SHP77 treated with DMSO at 0.1 percent for 48 hours (cell line): Measurements from ENCODE around the gene IL31.

Experiments used
- DNase-seq: peaks from one replicate; lab custom pipeline; 2025; lab: John Stamatoyannopoulos, UW

IL31 gene

DNA sequence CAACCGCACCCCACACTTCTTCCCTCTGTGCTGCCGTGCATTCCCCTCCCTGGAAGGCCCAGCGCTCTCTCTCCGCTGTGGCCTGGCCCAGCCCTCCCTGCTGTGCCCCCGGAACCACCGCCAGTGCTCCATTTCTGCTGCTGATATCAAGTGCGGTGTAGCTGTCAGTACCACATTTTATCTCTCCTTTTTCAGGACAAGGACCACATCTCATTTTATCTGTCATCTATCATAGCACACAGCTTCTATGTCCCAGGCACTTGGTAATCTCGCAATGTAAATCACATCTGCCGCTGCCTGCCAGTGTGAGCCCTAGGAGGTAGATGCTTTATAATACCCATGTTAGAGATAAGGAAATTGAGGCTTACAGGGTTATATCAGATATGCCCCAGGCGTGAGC, 18.3 kb downstream of the IL31 start:
- DNase-seq: no peak

- DNase-seq: no peak
Observed at GRCh38 chr12:122152754-122153153, 21.3 kb downstream of the IL31 start.

- no peak for DNase-seq
Observed at GRCh38 chr12:122150127-122150681, 23.8 kb downstream of the IL31 start.

GRCh38 chr12:122148657-122149056, 25.4 kb downstream of the IL31 start:
- DNase-seq: no peak

DNA sequence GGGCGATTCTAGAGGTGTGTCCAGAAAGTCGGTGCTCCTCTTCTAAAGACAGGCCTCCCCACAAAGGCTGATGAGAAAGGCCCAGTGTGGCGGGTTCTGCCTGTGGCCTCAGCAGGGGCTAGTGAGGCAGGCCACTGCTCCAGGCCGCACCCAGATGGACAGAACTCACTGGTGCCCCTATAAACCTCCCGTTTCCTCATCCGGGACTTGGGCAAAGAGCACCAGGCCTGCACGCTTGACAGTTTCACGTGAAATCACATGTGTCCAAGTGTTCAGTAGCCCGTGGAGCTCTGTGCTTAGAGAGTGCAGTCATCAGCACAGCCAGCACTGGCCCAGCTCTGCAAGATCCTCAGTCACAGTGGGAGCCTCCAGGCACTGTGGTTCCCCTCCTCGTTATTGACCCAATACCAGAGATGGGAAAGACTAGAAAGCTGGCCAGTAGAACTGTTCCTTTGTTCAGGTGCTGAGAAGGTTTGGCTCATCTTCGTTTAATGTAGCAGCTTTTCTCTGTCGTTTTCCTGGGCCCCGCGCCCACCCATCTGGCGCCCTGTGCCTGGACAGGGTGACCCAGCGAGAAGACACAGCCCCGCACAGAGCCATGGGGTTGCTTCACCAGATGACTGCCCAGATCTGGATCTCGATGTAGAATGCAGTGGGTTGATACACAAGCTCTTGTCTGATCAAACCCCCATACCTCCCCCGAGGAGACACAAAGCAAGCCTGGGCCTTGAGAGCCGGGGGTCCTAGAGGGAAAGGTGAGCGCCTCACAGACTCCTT, 26.3 kb downstream of the IL31 start:
- DNase-seq: no peak

DNA sequence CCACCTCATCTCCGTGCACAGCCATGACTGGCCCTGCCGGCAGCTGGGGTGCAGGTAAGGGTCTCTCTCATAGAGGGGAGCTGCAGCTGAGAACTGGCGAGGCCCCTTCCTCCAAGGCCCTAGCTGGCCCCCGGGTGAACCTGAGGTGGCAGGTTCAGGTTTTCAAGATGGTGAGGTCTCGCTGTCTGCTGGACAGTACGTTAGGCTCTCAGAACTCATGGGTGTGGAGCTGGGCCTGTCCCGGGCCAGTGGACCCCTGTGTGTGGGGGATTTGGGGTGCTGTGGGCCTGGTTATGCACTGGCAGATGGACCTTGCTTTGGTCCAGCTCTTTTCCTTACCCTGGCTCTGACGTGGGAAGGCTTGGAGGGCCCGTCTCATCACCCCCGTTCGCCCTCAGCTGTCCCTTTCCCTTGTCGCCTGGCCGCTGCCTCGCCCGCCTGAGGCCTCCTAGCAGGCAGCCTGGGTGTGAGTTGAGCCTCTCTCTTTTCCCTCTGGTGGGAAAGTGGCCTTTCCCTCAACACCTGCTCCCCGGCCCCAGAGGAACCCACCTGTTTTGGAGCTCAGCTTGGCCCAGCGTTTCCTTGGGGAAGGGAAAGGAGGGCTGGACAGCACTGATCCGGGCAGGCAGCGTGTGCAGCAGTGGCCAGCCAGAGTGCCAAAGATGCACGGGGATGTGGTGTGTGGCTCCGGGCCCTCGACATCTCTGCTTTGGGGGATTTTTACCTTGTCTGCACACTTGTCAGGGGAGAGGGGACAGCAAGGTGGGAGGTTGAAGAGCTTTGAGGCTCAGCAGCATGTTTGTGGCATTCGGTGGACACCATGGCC, 28.3 kb downstream of the IL31 start:
- DNase-seq: no peak

- no peak for DNase-seq
Observed at GRCh38 chr12:122144885-122145284, 29.1 kb downstream of the IL31 start.

DNA sequence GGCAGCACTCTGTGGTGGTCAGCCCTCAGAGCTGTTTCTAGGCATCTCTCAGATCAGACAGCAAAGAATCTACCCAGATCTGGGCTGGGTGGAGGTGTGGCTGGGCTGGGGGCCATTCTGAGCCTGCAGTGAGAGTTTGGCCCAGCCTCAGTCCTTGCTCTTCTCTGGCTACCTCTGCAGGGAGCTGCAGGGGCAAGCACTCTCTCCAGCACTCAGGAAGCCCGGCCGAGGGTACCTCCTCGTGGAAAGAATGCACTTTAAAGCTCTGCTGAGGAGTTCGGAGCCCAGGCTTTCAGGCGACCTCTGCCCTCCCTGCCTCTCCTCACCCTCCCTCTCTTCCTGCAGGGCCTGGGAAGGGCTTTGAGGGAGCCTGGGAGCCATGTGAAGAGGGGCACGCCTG, 31.2 kb downstream of the IL31 start:
- no peak for DNase-seq

DNA sequence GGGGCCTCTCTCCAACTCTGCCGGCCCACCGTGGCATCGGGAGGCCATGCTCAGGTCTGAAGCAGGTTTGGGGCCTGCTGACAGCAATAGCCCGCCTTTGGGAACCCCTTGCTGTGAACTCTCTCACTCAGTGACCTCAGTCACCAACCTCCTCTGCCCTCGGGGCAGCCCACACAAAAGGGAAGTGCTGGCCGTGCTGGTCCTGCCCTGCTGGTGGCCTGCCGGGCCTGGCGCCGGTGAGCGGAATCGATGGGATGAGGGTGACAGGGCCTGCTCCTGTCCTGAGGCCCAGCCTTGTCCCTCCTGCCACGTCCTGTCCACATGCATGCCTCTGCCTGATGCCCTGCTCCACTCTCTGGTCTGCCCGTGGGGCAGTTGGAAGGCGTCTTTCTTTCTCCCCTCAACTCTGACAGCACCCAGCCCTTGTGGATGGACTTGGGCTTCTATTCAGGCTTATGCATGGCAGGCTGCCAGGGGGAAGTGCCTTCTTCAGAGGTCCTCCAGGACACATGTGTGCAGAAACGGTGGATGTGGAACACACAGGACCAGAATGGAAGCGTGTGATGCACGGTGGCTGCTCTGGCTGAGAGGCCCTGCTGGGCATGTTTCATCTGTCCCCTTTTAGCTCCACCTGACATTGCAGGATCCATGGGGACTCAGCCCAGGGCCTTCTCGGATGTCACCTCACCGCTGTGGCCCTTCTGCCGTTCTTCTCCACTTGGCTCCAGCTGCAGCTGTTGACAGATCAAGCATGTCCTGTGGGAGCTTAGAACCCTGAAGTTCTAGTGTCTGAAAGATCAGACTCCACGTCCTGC, 31.9 kb downstream of the IL31 start:
- no peak for DNase-seq

GRCh38 chr12:122140467-122141257, 33.4 kb downstream of the IL31 start:
- no peak for DNase-seq

DNA sequence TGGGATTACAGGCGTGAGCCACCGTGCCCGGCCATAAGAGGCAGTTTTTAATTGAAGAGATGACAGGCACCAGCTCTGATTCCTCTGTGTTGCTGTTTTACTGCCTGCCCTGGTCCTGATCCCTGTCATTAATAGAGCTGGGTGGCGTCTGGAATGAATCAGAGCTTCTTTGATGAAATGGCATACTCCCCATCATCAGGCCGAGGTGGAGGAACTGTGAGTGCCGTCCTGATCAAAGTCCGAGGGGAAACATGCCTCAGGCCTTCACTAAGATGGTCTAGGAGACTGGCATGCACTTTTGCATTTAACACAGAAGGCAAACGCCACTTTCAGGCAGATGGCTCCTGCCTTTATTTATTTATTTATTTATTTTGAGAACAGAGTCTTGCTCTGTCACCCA, 34.1 kb downstream of the IL31 start:
- no peak for DNase-seq

DNA sequence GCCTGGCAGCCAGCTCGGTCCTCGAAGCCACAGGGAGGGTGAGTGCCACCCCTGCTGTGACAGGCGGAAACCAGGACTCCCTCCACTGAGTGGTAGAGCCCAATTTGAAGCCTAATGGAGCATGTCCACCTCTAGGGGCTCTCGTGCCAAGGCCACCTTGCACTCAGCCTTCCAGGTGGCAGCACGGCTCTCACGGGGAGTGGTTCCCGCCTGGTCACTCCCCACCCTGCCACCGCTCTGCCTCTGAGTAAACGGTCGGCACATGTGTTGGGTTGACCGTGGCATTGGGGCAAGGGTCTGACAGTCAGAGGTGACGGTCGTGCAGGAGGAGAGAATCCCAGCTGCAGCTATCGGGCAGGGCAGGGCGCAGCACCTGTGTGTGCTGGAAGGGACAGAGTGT, 34.8 kb downstream of the IL31 start:
- no peak for DNase-seq

- DNase-seq: no peak
Observed at GRCh38 chr12:122138616-122139015, 35.4 kb downstream of the IL31 start.

DNA sequence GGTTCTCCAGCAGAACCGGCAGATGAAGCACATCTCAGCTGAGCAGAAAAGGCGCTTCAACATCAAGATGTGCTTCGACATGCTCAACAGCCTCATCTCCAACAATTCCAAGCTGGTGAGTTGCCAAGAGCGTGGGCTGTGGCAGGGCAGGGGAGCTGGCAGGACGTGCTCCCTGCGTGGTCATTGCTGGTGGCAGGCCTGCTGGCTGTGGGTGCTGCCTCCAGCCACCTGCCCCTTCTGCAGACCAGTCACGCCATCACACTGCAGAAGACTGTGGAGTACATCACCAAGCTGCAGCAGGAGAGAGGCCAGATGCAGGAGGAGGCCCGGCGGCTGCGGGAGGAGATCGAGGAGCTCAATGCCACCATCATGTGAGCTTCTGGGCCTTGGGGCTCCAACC, 35.8 kb downstream of the IL31 start:
- DNase-seq: no peak

GRCh38 chr12:122137681-122138080, 36.3 kb downstream of the IL31 start:
- DNase-seq: no peak

DNA sequence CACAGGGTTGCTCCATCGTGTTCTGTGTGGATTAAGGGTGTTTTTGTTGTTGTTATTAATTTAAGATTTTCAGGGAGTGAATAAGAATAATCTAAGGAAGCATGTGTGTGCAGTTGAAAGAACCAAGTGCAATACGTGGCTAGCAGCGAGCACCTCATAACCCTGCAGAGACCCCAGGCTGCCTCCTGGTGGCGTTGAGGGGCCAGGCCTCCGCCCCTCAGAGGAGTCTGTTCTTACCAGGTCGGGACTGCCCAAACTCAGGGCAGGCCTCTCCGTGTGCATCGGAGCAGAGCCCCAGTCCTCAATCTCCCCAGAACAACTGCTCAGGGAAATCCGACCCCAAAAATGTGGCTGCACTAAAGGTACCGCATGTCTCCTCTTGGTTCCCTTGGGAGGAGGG, 36.8 kb downstream of the IL31 start:
- DNase-seq: no peak

- DNase-seq: no peak
Observed at GRCh38 chr12:122135437-122136031, 38.5 kb downstream of the IL31 start.

GRCh38 chr12:122133192-122133950, 40.6 kb downstream of the IL31 start:
- no peak for DNase-seq

DNA sequence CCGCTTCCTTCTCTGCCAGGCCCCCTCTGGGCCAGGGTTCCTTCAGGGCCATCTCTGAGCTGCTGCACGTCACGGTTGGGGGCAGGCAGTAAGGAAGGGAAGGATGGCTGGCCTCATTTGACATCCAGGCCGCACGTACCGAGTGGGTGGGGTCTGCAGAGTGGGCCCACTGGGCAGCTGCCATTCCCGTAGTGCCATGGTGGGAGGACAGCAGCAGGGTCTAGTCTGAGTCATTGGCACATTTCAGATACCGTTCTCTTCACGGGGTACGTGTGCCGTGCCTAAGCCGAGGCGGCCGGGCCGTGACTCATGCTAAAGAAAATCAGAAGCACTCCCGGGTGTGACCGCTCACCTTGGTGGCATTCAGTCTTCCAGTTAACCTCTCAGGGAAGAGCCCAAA, 43.9 kb downstream of the IL31 start:
- DNase-seq: no peak

- DNase-seq: no peak
Observed at GRCh38 chr12:122129131-122129530, 44.9 kb downstream of the IL31 start.
